ENCODE results near the gene HNRNPF. TPM values are rescaled to one million over a fixed set of nuclear protein-coding genes. Genes with fewer than 3 reads are reported as not detected.
A peak's percentile ranks its signal among the peaks of the same experiment; 100 is the strongest.
"Not testable (repeated sequence)": the region's sequence is repeated elsewhere in the genome, so short reads cannot be mapped to it uniquely, and the experiment has no call there.

Gene HNRNPF
- total RNA-seq (10 to 100 TPM; 67.2 to 93.4 (median 77.2) TPM), polyA plus RNA-seq (41.6 TPM)
- long read RNA-seq, donor 1, transcript HNRNPF-204 (3 exons, 2,755 nt), result major isoform, 41 of 337 reads
- long read RNA-seq, donor 1, transcript HNRNPF-207 (4 exons, 2,676 nt), result minor isoform, 21 of 337 reads
- long read RNA-seq, donor 1, transcript HNRNPF-203 (4 exons, 2,617 nt), result minor isoform, 23 of 337 reads
- long read RNA-seq, donor 1, transcript HNRNPF-201 (4 exons, 2,186 nt), result minor isoform, 18 of 337 reads
- long read RNA-seq, donor 1, partial matches to known transcripts, result 0 of 337 reads
- long read RNA-seq, donor 1, other reads (novel, unspliced or antisense), result 234 of 337 reads
- long read RNA-seq, donor 2, transcript HNRNPF-207 (4 exons, 2,676 nt), result minor isoform, 6 of 108 reads
- long read RNA-seq, donor 2, transcript HNRNPF-203 (4 exons, 2,617 nt), result major isoform, 10 of 108 reads
- long read RNA-seq, donor 2, transcript HNRNPF-204 (3 exons, 2,755 nt), result minor isoform, 6 of 108 reads
- long read RNA-seq, donor 2, partial matches to known transcripts, result 0 of 108 reads
- long read RNA-seq, donor 2, other reads (novel, unspliced or antisense), result 82 of 108 reads
- long read RNA-seq, donor 3, transcript HNRNPF-204 (3 exons, 2,755 nt), result minor isoform, 54 of 1,020 reads
- long read RNA-seq, donor 3, transcript HNRNPF-203 (4 exons, 2,617 nt), result major isoform, 150 of 1,020 reads
- long read RNA-seq, donor 3, transcript HNRNPF-201 (4 exons, 2,186 nt), result minor isoform, 48 of 1,020 reads
- long read RNA-seq, donor 3, transcript HNRNPF-207 (4 exons, 2,676 nt), result minor isoform, 78 of 1,020 reads
- long read RNA-seq, donor 3, partial matches to known transcripts, result 24 of 1,020 reads
- long read RNA-seq, donor 3, other reads (novel, unspliced or antisense), result 665 of 1,020 reads
- long read RNA-seq, donor 4, transcript HNRNPF-203 (4 exons, 2,617 nt), result major isoform, 13 of 87 reads
- long read RNA-seq, donor 4, transcript HNRNPF-201 (4 exons, 2,186 nt), result minor isoform, 6 of 87 reads
- long read RNA-seq, donor 4, transcript HNRNPF-207 (4 exons, 2,676 nt), result minor isoform, 7 of 87 reads
- long read RNA-seq, donor 4, transcript HNRNPF-204 (3 exons, 2,755 nt), result minor isoform, 7 of 87 reads
- long read RNA-seq, donor 4, partial matches to known transcripts, result 0 of 87 reads
- long read RNA-seq, donor 4, other reads (novel, unspliced or antisense), result 54 of 87 reads

GRCh38 chr10:43408710-43409384 lies at the start of gene HNRNPF:
TSS of gene HNRNPF (minus strand) at chr10:43409186. CDS start at chr10:43387884, 21,302 bp downstream.
- intact Hi-C loops (cut with DNase I), result no loop called here
- under 1% methylated on average over 68 of the region's 68 CpGs for WGBS
- DNase-seq (peak; percentile 96 to 98 (median 98)), ATAC-seq (peak; percentile 93 to 94)
- no peaks in the 10 kb centered on the region for H3K27me3 ChIP-seq (ENCODE audit: control insufficient read depth, insufficient read depth)
- H3K4me1 ChIP-seq (ENCODE audit: control insufficient read depth, insufficient read depth, low read length), result peaks cover 3% of the 10 kb centered on the region
- peak within 1 kb of the TSS; percentile 96 for H3K27ac ChIP-seq (ENCODE audit: low read length)
- H3K9me3 ChIP-seq (ENCODE audit: control insufficient read depth, low read length), result no peaks in the 10 kb centered on the region
- H3K4me3 ChIP-seq (ENCODE audit: low read length), result peak within 1 kb of the TSS; percentile 82

GRCh38 chr10:43458227-43458626 lies 49.2 kb upstream of the HNRNPF start:
- intact Hi-C loops (cut with DNase I), result no loop called here
- H3K4me3 ChIP-seq (ENCODE audit: low read length), result no peak overlapping the region
- 74% methylated on average over 3 of the region's 3 CpGs for WGBS
- no peak for DNase-seq
- H3K27me3 ChIP-seq (ENCODE audit: control insufficient read depth, insufficient read depth), result no peaks in the 10 kb centered on the region
- H3K9me3 ChIP-seq (ENCODE audit: control insufficient read depth, low read length), result no peaks in the 10 kb centered on the region
- ATAC-seq, result no peak
- peaks cover 6% of the 10 kb centered on the region for H3K4me1 ChIP-seq (ENCODE audit: control insufficient read depth, insufficient read depth, low read length)
- H3K27ac ChIP-seq (ENCODE audit: low read length), result no peak overlapping the region

- intact Hi-C loops (cut with DNase I); H3K27me3 ChIP-seq (ENCODE audit: control insufficient read depth, insufficient read depth); ATAC-seq; H3K4me1 ChIP-seq (ENCODE audit: control insufficient read depth, insufficient read depth, low read length); H3K27ac ChIP-seq (ENCODE audit: low read length); DNase-seq; H3K4me3 ChIP-seq (ENCODE audit: low read length); H3K9me3 ChIP-seq (ENCODE audit: control insufficient read depth, low read length): not testable (repeated sequence)
- 97% methylated on average over 15 of the region's 15 CpGs for WGBS
Measured at GRCh38 chr10:43456561-43456960, 47.6 kb upstream of the HNRNPF start.

GRCh38 chr10:43454025-43454424 lies 45.0 kb upstream of the HNRNPF start:
- H3K27me3 ChIP-seq (ENCODE audit: control insufficient read depth, insufficient read depth); DNase-seq; ATAC-seq; H3K4me1 ChIP-seq (ENCODE audit: control insufficient read depth, insufficient read depth, low read length); intact Hi-C loops (cut with DNase I); H3K9me3 ChIP-seq (ENCODE audit: control insufficient read depth, low read length); H3K27ac ChIP-seq (ENCODE audit: low read length); H3K4me3 ChIP-seq (ENCODE audit: low read length): not testable (repeated sequence)
- 93% methylated on average over 9 of the region's 9 CpGs for WGBS

GRCh38 chr10:43453266-43453831 lies 44.4 kb upstream of the HNRNPF start:
- Histone ChIP-seq H3K4me1 (ENCODE audit: control insufficient read depth, insufficient read depth, low read length) (peaks cover 6% of the 10 kb centered on the region), H3K9me3 (ENCODE audit: control insufficient read depth, low read length) (no peaks in the 10 kb centered on the region), H3K27ac (ENCODE audit: low read length) (no peak overlapping the region), H3K27me3 (ENCODE audit: control insufficient read depth, insufficient read depth) (no peaks in the 10 kb centered on the region), H3K4me3 (ENCODE audit: low read length) (no peak overlapping the region)
- ATAC-seq (no peak), DNase-seq (no peak)
- intact Hi-C loops (cut with DNase I), result no loop called here
- WGBS, result 70% methylated on average over 4 of the region's 4 CpGs

GRCh38 chr10:43452356-43452914 lies 43.4 kb upstream of the HNRNPF start:
- Histone ChIP-seq H3K4me1 (ENCODE audit: control insufficient read depth, insufficient read depth, low read length) (peaks cover 6% of the 10 kb centered on the region), H3K9me3 (ENCODE audit: control insufficient read depth, low read length) (no peaks in the 10 kb centered on the region), H3K27me3 (ENCODE audit: control insufficient read depth, insufficient read depth) (no peaks in the 10 kb centered on the region), H3K27ac (ENCODE audit: low read length) (no peak overlapping the region), H3K4me3 (ENCODE audit: low read length) (no peak overlapping the region)
- 68% methylated on average over 4 of the region's 4 CpGs for WGBS
- intact Hi-C loops (cut with DNase I), result no loop called here
- no peak for ATAC-seq
- DNase-seq, result no peak

GRCh38 chr10:43448742-43449141 lies 39.8 kb upstream of the HNRNPF start:
- intact Hi-C loops (cut with DNase I), result no loop called here
- no peak overlapping the region for H3K4me3 ChIP-seq (ENCODE audit: low read length)
- H3K9me3 ChIP-seq (ENCODE audit: control insufficient read depth, low read length), result no peaks in the 10 kb centered on the region
- ATAC-seq (no peak), DNase-seq (no peak)
- no peaks in the 10 kb centered on the region for H3K27me3 ChIP-seq (ENCODE audit: control insufficient read depth, insufficient read depth)
- 92% methylated on average over 2 of the region's 2 CpGs for WGBS
- H3K27ac ChIP-seq (ENCODE audit: low read length), result no peak overlapping the region
- H3K4me1 ChIP-seq (ENCODE audit: control insufficient read depth, insufficient read depth, low read length), result no peaks in the 10 kb centered on the region

GRCh38 chr10:43446219-43447017 lies 37.4 kb upstream of the HNRNPF start:
- intact Hi-C loops (cut with DNase I); ATAC-seq; H3K9me3 ChIP-seq (ENCODE audit: control insufficient read depth, low read length); H3K4me3 ChIP-seq (ENCODE audit: low read length); H3K4me1 ChIP-seq (ENCODE audit: control insufficient read depth, insufficient read depth, low read length); H3K27me3 ChIP-seq (ENCODE audit: control insufficient read depth, insufficient read depth); H3K27ac ChIP-seq (ENCODE audit: low read length): not testable (repeated sequence)
- peak in 1 of 3 donors; percentile 60 for DNase-seq
- WGBS, result 98% methylated on average over 53 of the region's 53 CpGs

GRCh38 chr10:43444897-43445466 lies 36.0 kb upstream of the HNRNPF start:
- ATAC-seq, result no peak
- WGBS, result 92% methylated on average over 2 of the region's 2 CpGs
- intact Hi-C loops (cut with DNase I), result no loop called here

More at GRCh38 chr10:43444897-43445466, 36.0 kb upstream of the HNRNPF start:
- Histone ChIP-seq H3K4me3 (ENCODE audit: low read length) (no peak overlapping the region), H3K9me3 (ENCODE audit: control insufficient read depth, low read length) (no peaks in the 10 kb centered on the region), H3K27me3 (ENCODE audit: control insufficient read depth, insufficient read depth) (no peaks in the 10 kb centered on the region), H3K4me1 (ENCODE audit: control insufficient read depth, insufficient read depth, low read length) (no peaks in the 10 kb centered on the region), H3K27ac (ENCODE audit: low read length) (no peak overlapping the region)
- no peak for DNase-seq
